HepG2 (cell line): Measurements from ENCODE around the gene SPATA25. TPM values are rescaled to one million over a fixed set of nuclear protein-coding genes. Genes with fewer than 3 reads are reported as not detected.
A peak's percentile ranks its signal among the peaks of the same experiment; 100 is the strongest.

Source experiments
- ARNT ChIP-seq: fragments of 450-650 bp; IDR thresholded peaks from 2 replicates; pipeline ENCODE4 v1.6.1; 2017
- CEBPB ChIP-seq: IDR thresholded peaks from 2 replicates; pipeline ENCODE4 v1.6.1; 2011; ENCODE audit warnings: low read depth, low read length, improper control_type of control experiment, borderline replicate concordance
- FOXP1 ChIP-seq, 2 experiments: fragments of 450-650 bp in 1 of 2; IDR thresholded peaks; 2 replicates each; pipeline ENCODE4 v1.6.1; 2017 to 2018; ENCODE audit warnings: antibody characterized with exemption in 1 of 2
- GATAD2A ChIP-seq: IDR thresholded peaks from 2 replicates; pipeline ENCODE4 v1.6.1; 2016
- HMG20B ChIP-seq: conservative IDR thresholded peaks from 2 replicates; pipeline ENCODE4 v1.6.1; 2016; ENCODE audit warnings: missing genetic modification reagents, missing compliant biosample characterization
- HNF1B ChIP-seq: sonication (generic); formaldehyde crosslinking; IDR thresholded peaks from 2 replicates; pipeline ENCODE4 v1.5.1; 2020; ENCODE audit warnings: mild to moderate bottlenecking, moderate library complexity, missing genetic modification reagents
- IKZF4 ChIP-seq: sonication (generic); formaldehyde crosslinking; IDR thresholded peaks from 2 replicates; pipeline ENCODE4 v1.5.1; 2020; ENCODE audit warnings: borderline replicate concordance, mild to moderate bottlenecking, low read depth, missing genetic modification reagents; ENCODE audit errors: not compliant biosample characterization
- MBD4 ChIP-seq: IDR thresholded peaks from 2 replicates; pipeline ENCODE4 v1.6.1; 2012; ENCODE audit warnings: low read length, inconsistent platforms, borderline replicate concordance
- MXI1 ChIP-seq: IDR thresholded peaks from 3 replicates; pipeline ENCODE4 v1.6.1; 2012; ENCODE audit warnings: low read depth, low read length, inconsistent platforms, borderline replicate concordance
- NFYC ChIP-seq: IDR thresholded peaks from 2 replicates; pipeline ENCODE4 v1.6.1; 2016; ENCODE audit warnings: missing genetic modification reagents, missing compliant biosample characterization
- NR2C2 ChIP-seq: sonication (generic); formaldehyde crosslinking; IDR thresholded peaks from 2 replicates; pipeline ENCODE4 v1.4.0; 2020; ENCODE audit warnings: missing genetic modification reagents, mild to moderate bottlenecking, moderate library complexity, borderline replicate concordance
- NR2F1 ChIP-seq, 2 experiments: fragments of 450-650 bp in 1 of 2; formaldehyde crosslinking in 1 of 2; IDR thresholded peaks; 2 replicates each; pipeline versions ENCODE4 v1.5.0 to v1.6.1; 2016 to 2020; ENCODE audit warnings: mild to moderate bottlenecking in 1 of 2, missing compliant biosample characterization in 1 of 2, missing genetic modification reagents in 1 of 2, moderate library complexity in 1 of 2
- SCMH1 ChIP-seq: sonication (generic); formaldehyde crosslinking; IDR thresholded peaks from 2 replicates; pipeline ENCODE4 v1.9.0; 2021; ENCODE audit warnings: missing genetic modification reagents, mild to moderate bottlenecking, borderline replicate concordance
- SETDB1 ChIP-seq: sonication (generic); formaldehyde crosslinking; IDR thresholded peaks from 2 replicates; pipeline ENCODE4 v1.5.1; 2020; ENCODE audit warnings: missing genetic modification reagents, mild to moderate bottlenecking, borderline replicate concordance
- SIN3B ChIP-seq: fragments of 150-350 bp; IDR thresholded peaks from 2 replicates; pipeline ENCODE4 v1.6.1; 2014; ENCODE audit warnings: low read length
- SNAPC2 ChIP-seq: sonication (generic); formaldehyde crosslinking; IDR thresholded peaks from 2 replicates; pipeline ENCODE4 v1.8.1; 2022; ENCODE audit warnings: mild to moderate bottlenecking, missing genetic modification reagents
- STAT6 ChIP-seq: sonication (generic); formaldehyde crosslinking; IDR thresholded peaks from 2 replicates; pipeline ENCODE4 v1.4.0; 2020; ENCODE audit warnings: missing genetic modification reagents, mild to moderate bottlenecking, borderline replicate concordance
- TP53 ChIP-seq: sonication (generic); formaldehyde crosslinking; conservative IDR thresholded peaks from 2 replicates; pipeline ENCODE4 v1.4.0; 2020; ENCODE audit warnings: missing genetic modification reagents
- XRCC5 ChIP-seq: fragments of 200-400 bp; formaldehyde crosslinking; optimal IDR thresholded peaks from 2 replicates; pipeline ENCODE3; 2017; ENCODE audit warnings: mild to moderate bottlenecking, low read length
- ZNF235 ChIP-seq: sonication (generic); formaldehyde crosslinking; IDR thresholded peaks from 2 replicates; pipeline ENCODE4 v1.8.1; 2023; ENCODE audit warnings: mild to moderate bottlenecking, missing genetic modification reagents, borderline replicate concordance
- ZNF317 ChIP-seq: sonication (generic); formaldehyde crosslinking; IDR thresholded peaks from 2 replicates; pipeline ENCODE4 v1.5.0; 2020; ENCODE audit warnings: mild to moderate bottlenecking, missing genetic modification reagents
- ZNF33A ChIP-seq: sonication (generic); formaldehyde crosslinking; IDR thresholded peaks from 2 replicates; pipeline ENCODE4 v1.5.1; 2020; ENCODE audit warnings: missing genetic modification reagents, mild to moderate bottlenecking, moderate library complexity, borderline replicate concordance
- ZNF564 ChIP-seq: sonication (generic); formaldehyde crosslinking; IDR thresholded peaks from 2 replicates; pipeline ENCODE4 v1.8.1; 2023; ENCODE audit warnings: mild to moderate bottlenecking, missing genetic modification reagents
- ZNF740 ChIP-seq: sonication (generic); formaldehyde crosslinking; IDR thresholded peaks from 2 replicates; pipeline ENCODE4 v1.4.0; 2020; ENCODE audit warnings: missing genetic modification reagents
- ZNF75D ChIP-seq: sonication (generic); formaldehyde crosslinking; IDR thresholded peaks from 2 replicates; pipeline ENCODE4 v1.8.1; 2023; ENCODE audit warnings: missing genetic modification reagents, mild to moderate bottlenecking, borderline replicate concordance
- ZNF83 ChIP-seq: sonication (generic); formaldehyde crosslinking; IDR thresholded peaks from 2 replicates; pipeline ENCODE4 v1.4.0; 2020; ENCODE audit warnings: missing genetic modification reagents, mild to moderate bottlenecking, borderline replicate concordance
- polyA plus RNA-seq, 8 experiments: library from polyadenylated mRNA; depleted of rRNA in 3 of 8; stranded (reverse) in 7 of 8; unstranded in 1 of 8; fragments of >200 nt; fragmentation: Illumina TruSeq in 4 of 8; extraction: Trizol in 4 of 8; gene quantifications; 2 replicates each; pipeline versions ENCODE4 v1.2.1 to v1.2.3, GENCODE V29; 2011 to 2016; ENCODE audit warnings: low read depth in 4 of 8, missing spikeins in 1 of 8, mixed read lengths in 1 of 8; ENCODE audit not compliant: insufficient read depth in 1 of 8
- total RNA-seq, 5 experiments: library from RNA; depleted of rRNA; stranded (reverse); fragments of >200 nt; fragmentation: Illumina TruSeq; extraction: Trizol; gene quantifications; 2 replicates each; pipeline ENCODE4 v1.2.3, GENCODE V29; 2016; ENCODE audit warnings: low read depth in 1 of 5

Gene SPATA25
- total and polyA plus RNA-seq, 2 of the 13 experiments (the other 11 are each of a cell fraction or from before 2014, with no cell fraction given), result 4.8 to 7.6 TPM

GRCh38 chr20:45920462-45921336, 33.3 kb upstream of the SPATA25 start (continued):
- TF ChIP-seq HMG20B (CRISPR knock-in tag), result no peak
- TF ChIP-seq HNF1B (CRISPR knock-in tag), result 0 out of 2 replicates have a peak, but pooled peaks have one; percentile 54
- no peak for TF ChIP-seq ARNT
- TF ChIP-seq NR2C2 (CRISPR knock-in tag), result 0 out of 2 replicates have a peak, but pooled peaks have one; percentile 1
- TF ChIP-seq ZNF235 (CRISPR knock-in tag), result no peak
- no peak for TF ChIP-seq NFYC
- TF ChIP-seq SIN3B, result no peak
- 0 out of 2 replicates have a peak, but pooled peaks have one; percentile 31 for TF ChIP-seq ZNF75D
- TF ChIP-seq STAT6 (CRISPR knock-in tag), result no peak
- TF ChIP-seq CEBPB, result peak; percentile 96
- TF ChIP-seq ZNF83 (CRISPR knock-in tag), result no peak
- no peak for TF ChIP-seq IKZF4 (CRISPR knock-in tag)
- no peak for TF ChIP-seq FOXP1 (IDR thresholded peaks at IDR 0.05)
- peak; percentile 5; the same call in 1 of the 2 replicates for TF ChIP-seq FOXP1 (CRISPR knock-in tag; IDR thresholded peaks at IDR 0.05)
- TF ChIP-seq SCMH1 (CRISPR knock-in tag), result no peak
- no peak for TF ChIP-seq ZNF33A (CRISPR knock-in tag)
- no peak for TF ChIP-seq TP53 (CRISPR knock-in tag)
- 0 out of 2 replicates have a peak, but pooled peaks have one; percentile 18 for TF ChIP-seq MBD4
- TF ChIP-seq ZNF740 (CRISPR knock-in tag), result 0 out of 2 replicates have a peak, but pooled peaks have one; percentile 29
- no peak for TF ChIP-seq ZNF317
- peak; percentile 74; the same call in 1 of the 2 replicates for TF ChIP-seq SNAPC2 (CRISPR knock-in tag)
- TF ChIP-seq GATAD2A (CRISPR knock-in tag), result peak; percentile 53
- no peak for TF ChIP-seq ZNF564 (CRISPR knock-in tag)
- no peak for TF ChIP-seq MXI1
- peak; percentile 65; the same call in 1 of the 2 replicates for TF ChIP-seq SETDB1 (CRISPR knock-in tag)
- TF ChIP-seq XRCC5, result peak; percentile 12
- no peak for TF ChIP-seq NR2F1 (CRISPR knock-in tag; IDR thresholded peaks at IDR 0.05)
